Activated T-helper 2 cell treated with anti-CD3 and anti-CD28 coated beads, Interferon-gamma antibody, Interleukin-2, Interleukin-4, amounts not matched to agents 10 μg/mL and 5 μg/mL and 100 μg/mL, durations not matched to agents 14 hours and 24 hours and 36 hours (primary cell): Measurements from ENCODE around the gene LGALS3BP. TPM values are rescaled to one million over a fixed set of nuclear protein-coding genes. Genes with fewer than 3 reads are reported as not detected.

Source experiments
- DNase-seq: peaks from one replicate; pipeline ENCODE4 v3.0.0; 2021; ENCODE audit warnings: low spot score
- H3K27ac Mint-ChIP-seq: one replicate; pipeline ENCODE4 v1.8.0; 2021; ENCODE audit warnings: mixed read lengths
- H3K27me3 Mint-ChIP-seq: one replicate; pipeline ENCODE4 v1.8.0; 2021; ENCODE audit warnings: low read depth, mixed read lengths
- H3K36me3 Mint-ChIP-seq: one replicate; pipeline ENCODE4 v1.8.0; 2021; ENCODE audit warnings: low read depth, mixed read lengths
- H3K4me1 Mint-ChIP-seq: one replicate; pipeline ENCODE4 v1.8.0; 2021; ENCODE audit warnings: low read depth, mixed read lengths
- H3K4me3 Mint-ChIP-seq: one replicate; pipeline ENCODE4 v1.8.0; 2021; ENCODE audit warnings: low read depth, mild to moderate bottlenecking, moderate library complexity, mixed read lengths
- H3K9me3 Mint-ChIP-seq: one replicate; pipeline ENCODE4 v1.8.0; 2021; ENCODE audit warnings: mixed read lengths
- intact Hi-C: fragments of 100-400 bp; cut with micrococcal nuclease; formaldehyde crosslinking; loops from one replicate; pipeline ENCODE4 v1.15.1; 2023
- total RNA-seq: library from RNA; stranded (reverse); gene quantifications from 2 replicates; pipeline ENCODE4 v1.2.3, GENCODE V29; 2022

LGALS3BP gene
- total RNA-seq, 1 donor from 2014 or later = 57.5 TPM

- Mint-ChIP-seq H3K36me3 (no peaks in the 10 kb centered on the region), H3K27ac (no peak overlapping the region), H3K4me3 (no peak overlapping the region), H3K4me1 (no peaks in the 10 kb centered on the region), H3K27me3 (peaks cover 3% of the 10 kb centered on the region), H3K9me3 (no peaks in the 10 kb centered on the region)
- intact Hi-C loops = no loop called here
- DNase-seq = no peak
These were observed 40.1 kb downstream of the LGALS3BP start for GRCh38 chr17:78939615-78940014.

- no peak overlapping the region for H3K27ac Mint-ChIP-seq
- peaks cover 3% of the 10 kb centered on the region for H3K4me1 Mint-ChIP-seq
- no peaks in the 10 kb centered on the region for H3K9me3 Mint-ChIP-seq
- H3K27me3 Mint-ChIP-seq = peaks cover 3% of the 10 kb centered on the region
- intact Hi-C loops = no loop called here
- no peak for DNase-seq
- H3K36me3 Mint-ChIP-seq = no peaks in the 10 kb centered on the region
- H3K4me3 Mint-ChIP-seq = no peak overlapping the region
These were observed 42.2 kb downstream of the LGALS3BP start for GRCh38 chr17:78937561-78937960.

- Mint-ChIP-seq H3K27ac (no peak overlapping the region), H3K4me3 (no peak overlapping the region), H3K9me3 (no peaks in the 10 kb centered on the region), H3K4me1 (peaks cover 3% of the 10 kb centered on the region), H3K36me3 (no peaks in the 10 kb centered on the region), H3K27me3 (peaks cover 3% of the 10 kb centered on the region)
- intact Hi-C loops = no loop called here
- DNase-seq = no peak
These were observed 44.1 kb downstream of the LGALS3BP start for GRCh38 chr17:78935419-78936323.

GRCh38 chr17:78934681-78935418 lies 44.9 kb downstream of the LGALS3BP start:
- no peak for DNase-seq
- H3K4me1 Mint-ChIP-seq = peaks cover 3% of the 10 kb centered on the region
- no peaks in the 10 kb centered on the region for H3K9me3 Mint-ChIP-seq
- H3K27ac Mint-ChIP-seq = no peak overlapping the region
- peaks cover 3% of the 10 kb centered on the region for H3K27me3 Mint-ChIP-seq
- intact Hi-C loops = no loop called here
- H3K36me3 Mint-ChIP-seq = no peaks in the 10 kb centered on the region
- no peak overlapping the region for H3K4me3 Mint-ChIP-seq

DNA sequence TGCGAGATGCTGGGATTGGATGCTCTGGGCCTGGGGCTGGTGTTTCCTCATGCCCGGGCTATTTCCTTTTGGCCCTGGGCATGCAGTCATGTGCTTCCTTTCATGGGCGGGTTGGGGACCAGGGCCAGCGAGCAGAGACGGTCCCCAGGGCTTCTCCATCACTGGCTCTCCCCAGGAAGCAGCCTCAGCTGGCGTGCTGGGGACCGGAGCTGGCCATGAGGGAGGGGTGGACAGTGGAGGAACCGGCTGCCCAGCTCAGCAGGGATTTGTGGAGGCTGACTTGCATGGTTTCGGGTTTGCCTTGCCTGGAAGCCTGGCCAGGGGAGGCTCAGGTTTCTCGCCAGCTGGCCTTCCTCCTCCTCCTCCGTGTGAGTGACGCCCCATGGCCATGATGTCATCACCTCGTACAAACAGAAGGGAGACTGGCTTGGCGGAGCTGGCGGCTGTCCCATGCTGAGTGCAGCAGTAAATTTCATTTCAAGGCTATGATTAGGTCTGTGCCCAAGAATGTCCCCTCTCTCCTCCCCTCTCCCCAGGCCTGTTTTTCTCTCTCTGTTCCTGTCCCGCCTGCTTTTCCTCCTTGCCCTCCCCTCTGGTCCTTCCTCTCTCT lies 45.7 kb downstream of the LGALS3BP start:
- no peaks in the 10 kb centered on the region for H3K9me3 Mint-ChIP-seq
- no peak overlapping the region for H3K4me3 Mint-ChIP-seq
- no peak for DNase-seq
- no peaks in the 10 kb centered on the region for H3K36me3 Mint-ChIP-seq
- intact Hi-C loops = no loop called here
- peaks cover 3% of the 10 kb centered on the region for H3K4me1 Mint-ChIP-seq
- H3K27me3 Mint-ChIP-seq = peaks cover 3% of the 10 kb centered on the region
- no peak overlapping the region for H3K27ac Mint-ChIP-seq

DNA sequence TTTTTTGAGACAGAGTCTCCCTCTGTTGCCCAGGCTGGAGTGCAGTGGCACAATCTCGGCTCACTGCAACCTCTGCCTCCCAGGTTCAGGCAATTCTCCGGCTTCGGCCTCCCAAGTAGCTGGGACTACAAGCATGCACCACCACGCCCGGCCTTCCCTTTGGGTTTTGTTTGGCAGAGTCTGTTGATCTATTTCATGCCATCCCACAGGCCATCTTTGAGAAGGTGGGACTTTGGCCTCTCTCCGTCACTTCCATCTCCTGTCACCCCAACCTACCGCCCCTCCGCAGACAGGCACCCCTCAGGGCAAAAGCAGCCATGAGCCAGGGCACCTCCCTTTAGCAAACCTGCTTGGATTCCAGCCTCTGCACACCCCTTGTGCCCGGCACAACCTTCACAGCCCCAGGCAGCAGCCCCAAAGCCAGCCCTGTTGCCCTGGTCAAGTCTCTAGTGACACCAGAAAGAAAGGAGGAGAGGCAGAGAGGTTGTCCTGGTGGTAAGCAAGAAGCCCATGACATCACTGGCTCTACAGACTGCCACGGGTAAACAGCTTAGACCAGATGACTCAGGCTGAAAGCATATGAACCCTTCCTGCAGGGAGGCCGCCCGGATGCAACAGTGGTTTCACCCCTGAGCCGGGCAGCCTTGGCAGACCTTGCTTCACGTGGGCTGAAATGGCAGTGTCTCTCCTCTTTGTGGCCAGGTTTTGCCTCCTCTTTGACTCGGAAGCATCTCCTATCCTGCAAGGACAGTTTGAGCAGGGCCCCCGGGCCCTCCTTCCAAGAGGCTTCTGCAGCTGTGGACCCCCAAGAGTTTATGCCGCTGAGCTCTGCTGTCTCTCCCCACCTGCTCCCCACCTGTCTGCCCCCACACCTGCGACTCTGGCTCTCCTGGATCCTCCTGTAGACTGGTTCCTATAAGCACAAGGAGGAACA lies 46.4 kb downstream of the LGALS3BP start:
- Mint-ChIP-seq H3K4me1 (peaks cover 3% of the 10 kb centered on the region), H3K9me3 (no peaks in the 10 kb centered on the region), H3K27ac (peak overlapping the region; percentile 79), H3K36me3 (no peaks in the 10 kb centered on the region), H3K4me3 (peak overlapping the region; percentile 32), H3K27me3 (peaks cover 5% of the 10 kb centered on the region)
- DNase-seq = peak; percentile 30
- intact Hi-C loops = no loop called here

- H3K9me3 Mint-ChIP-seq = no peaks in the 10 kb centered on the region
- H3K36me3 Mint-ChIP-seq = no peaks in the 10 kb centered on the region
- no peak overlapping the region for H3K4me3 Mint-ChIP-seq
- intact Hi-C loops = loop anchor here (10.0 kb wide), 1 partner anchor 65 kb away; no protein-coding TSS in a partner anchor
- DNase-seq = no peak
- H3K27me3 Mint-ChIP-seq = peaks cover 18% of the 10 kb centered on the region
- H3K27ac Mint-ChIP-seq = no peak overlapping the region
- H3K4me1 Mint-ChIP-seq = peaks cover 3% of the 10 kb centered on the region
These were observed 49.6 kb downstream of the LGALS3BP start for GRCh38 chr17:78929908-78930775.

- no peak for DNase-seq
- intact Hi-C loops = loop anchor here (10.0 kb wide), 1 partner anchor 61 kb away; no protein-coding TSS in a partner anchor
- no peak overlapping the region for H3K27ac Mint-ChIP-seq
- peaks cover 11% of the 10 kb centered on the region for H3K4me1 Mint-ChIP-seq
- H3K4me3 Mint-ChIP-seq = no peak overlapping the region
- H3K9me3 Mint-ChIP-seq = no peaks in the 10 kb centered on the region
- H3K36me3 Mint-ChIP-seq = no peaks in the 10 kb centered on the region
- peaks cover 29% of the 10 kb centered on the region for H3K27me3 Mint-ChIP-seq
These were observed 53.8 kb downstream of the LGALS3BP start for GRCh38 chr17:78925662-78926555.

DNA sequence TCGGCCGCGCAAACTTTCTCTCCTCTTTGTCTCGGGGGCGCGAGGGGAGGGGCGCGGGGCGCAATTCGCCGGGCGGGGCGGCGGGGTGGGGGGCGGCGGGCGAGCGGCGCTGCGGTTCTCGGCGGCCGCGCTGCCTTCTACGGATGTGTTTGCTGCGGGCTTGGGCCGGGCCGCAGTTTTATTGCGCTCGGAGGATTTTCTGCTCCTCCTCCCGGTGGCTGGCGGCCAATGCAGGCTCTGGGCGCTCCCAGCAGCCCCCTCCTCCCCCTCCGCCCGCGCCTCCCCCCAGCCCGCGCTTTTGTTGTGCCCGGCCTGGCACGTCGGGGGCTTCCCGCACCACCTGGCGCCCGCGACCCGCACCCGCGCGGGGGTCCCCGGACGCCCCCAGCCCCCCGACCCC lies 54.5 kb downstream of the LGALS3BP start, which contains the start of gene TIMP2:
TIMP2 (minus strand) TSS at position 154 of the 400 bp plus-strand sequence. CDS start 299 bp downstream, outside the sequence.
- peak; percentile 55 for DNase-seq
- peaks cover 11% of the 10 kb centered on the region for H3K4me1 Mint-ChIP-seq
- no peaks in the 10 kb centered on the region for H3K36me3 Mint-ChIP-seq
- H3K27me3 Mint-ChIP-seq = peaks cover 32% of the 10 kb centered on the region
- H3K4me3 Mint-ChIP-seq = no peak within 1 kb of the TSS
- intact Hi-C loops = loop anchor here (10.0 kb wide), 1 partner anchor 60 kb away; no protein-coding TSS in a partner anchor
- no peaks in the 10 kb centered on the region for H3K9me3 Mint-ChIP-seq
- H3K27ac Mint-ChIP-seq = no peak within 1 kb of the TSS

DNA sequence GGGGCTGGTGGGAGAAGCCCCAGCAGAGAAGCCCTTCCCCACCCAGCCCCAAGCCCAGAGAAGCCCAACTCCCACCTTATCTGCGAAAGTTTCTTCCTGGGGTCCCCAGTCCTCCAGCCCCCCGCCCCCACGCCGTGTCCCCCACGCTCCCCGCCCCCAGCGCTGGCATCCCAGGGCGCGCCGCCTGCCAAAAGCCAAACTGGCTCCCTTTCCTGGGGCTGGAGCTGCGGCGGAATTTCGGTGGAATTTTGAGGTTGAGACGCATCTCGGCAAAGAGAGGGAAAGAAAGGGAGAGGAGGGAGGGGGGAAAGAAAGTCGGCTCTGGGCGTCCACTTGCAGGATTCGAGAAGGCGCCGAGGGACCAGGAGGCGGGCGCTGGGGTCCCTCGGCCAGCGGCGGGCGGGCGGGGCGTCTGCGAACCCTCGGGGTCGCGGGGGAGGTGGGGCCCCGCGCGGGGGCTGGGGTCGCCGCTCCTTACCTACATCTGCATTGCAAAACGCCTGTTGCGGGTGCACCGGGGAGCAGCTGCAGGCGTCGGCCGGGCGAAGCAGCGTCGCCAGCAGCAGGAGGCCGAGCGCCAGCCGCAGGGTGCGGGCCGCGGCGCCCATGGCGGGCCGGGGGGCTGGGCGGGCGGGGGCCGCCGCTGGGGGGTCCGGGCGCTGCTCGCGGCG lies 55.1 kb downstream of the LGALS3BP start:
- Mint-ChIP-seq H3K27me3 (peaks cover 33% of the 10 kb centered on the region), H3K9me3 (no peaks in the 10 kb centered on the region), H3K4me1 (peaks cover 11% of the 10 kb centered on the region), H3K4me3 (no peak overlapping the region), H3K27ac (no peak overlapping the region), H3K36me3 (no peaks in the 10 kb centered on the region)
- no peak for DNase-seq
- intact Hi-C loops = loop anchor here (10.0 kb wide), 1 partner anchor 60 kb away; no protein-coding TSS in a partner anchor
